ENCODE data around the gene KRT31. TPM values are rescaled to one million over a fixed set of nuclear protein-coding genes. Genes with fewer than 3 reads are reported as not detected.

Gene KRT31
- total RNA-seq: not detected in 2 replicates
- long read RNA-seq: 0 reads

DNA sequence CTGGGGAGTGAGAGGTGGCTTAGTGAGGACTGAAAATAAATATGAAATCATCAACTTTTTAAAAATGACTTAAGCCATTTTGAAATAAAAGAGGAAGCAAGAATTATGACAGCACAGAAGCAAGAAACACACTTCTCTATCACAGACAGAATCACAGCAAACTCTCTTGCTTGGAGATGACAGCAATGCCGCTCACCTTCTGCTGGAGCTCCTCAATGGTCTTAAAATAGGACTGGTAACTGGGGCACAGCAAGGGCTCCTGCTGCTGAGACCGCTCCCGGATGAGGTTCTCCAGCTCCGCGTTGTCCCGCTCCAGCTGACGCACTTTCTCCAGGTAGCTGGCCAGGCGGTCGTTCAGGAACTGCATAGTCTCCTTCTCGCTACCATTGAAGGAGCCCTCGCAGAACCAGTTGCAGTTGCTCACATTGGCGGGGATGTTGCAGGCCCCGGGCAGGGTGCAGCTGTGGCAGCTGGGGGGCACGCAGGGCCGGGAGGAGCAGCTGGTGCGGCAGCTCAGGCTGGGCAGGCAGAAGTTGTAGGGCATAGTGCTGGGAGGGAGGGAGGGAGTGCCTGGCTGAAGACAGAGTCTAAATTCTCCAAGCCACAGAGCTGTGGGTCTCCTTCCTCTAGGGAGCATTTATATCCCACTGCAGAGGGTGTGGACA lies at the start of gene KRT31:
Gene KRT31 (minus strand): TSS at position 613 of the 665 bp plus-strand sequence. CDS start 69 bp downstream, at position 544.
- Mint-ChIP-seq H3K27ac (no peak within 1 kb of the TSS), H3K4me1 (ENCODE audit: low read depth) (no peaks in the 10 kb centered on the region), H3K9me3 (ENCODE audit: low read depth) (no peaks in the 10 kb centered on the region), H3K4me3 (ENCODE audit: low read depth) (no peak within 1 kb of the TSS), H3K27me3 (peaks cover 10% of the 10 kb centered on the region), H3K36me3 (ENCODE audit: insufficient read depth) (no peaks in the 10 kb centered on the region)
- TF ChIP-seq, protein P1, sequence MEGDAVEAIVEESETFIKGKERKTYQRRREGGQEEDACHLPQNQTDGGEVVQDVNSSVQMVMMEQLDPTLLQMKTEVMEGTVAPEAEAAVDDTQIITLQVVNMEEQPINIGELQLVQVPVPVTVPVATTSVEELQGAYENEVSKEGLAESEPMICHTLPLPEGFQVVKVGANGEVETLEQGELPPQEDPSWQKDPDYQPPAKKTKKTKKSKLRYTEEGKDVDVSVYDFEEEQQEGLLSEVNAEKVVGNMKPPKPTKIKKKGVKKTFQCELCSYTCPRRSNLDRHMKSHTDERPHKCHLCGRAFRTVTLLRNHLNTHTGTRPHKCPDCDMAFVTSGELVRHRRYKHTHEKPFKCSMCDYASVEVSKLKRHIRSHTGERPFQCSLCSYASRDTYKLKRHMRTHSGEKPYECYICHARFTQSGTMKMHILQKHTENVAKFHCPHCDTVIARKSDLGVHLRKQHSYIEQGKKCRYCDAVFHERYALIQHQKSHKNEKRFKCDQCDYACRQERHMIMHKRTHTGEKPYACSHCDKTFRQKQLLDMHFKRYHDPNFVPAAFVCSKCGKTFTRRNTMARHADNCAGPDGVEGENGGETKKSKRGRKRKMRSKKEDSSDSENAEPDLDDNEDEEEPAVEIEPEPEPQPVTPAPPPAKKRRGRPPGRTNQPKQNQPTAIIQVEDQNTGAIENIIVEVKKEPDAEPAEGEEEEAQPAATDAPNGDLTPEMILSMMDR (IDR thresholded peaks at IDR 0.05; ENCODE audit: unreplicated experiment): no peak
- no peak for DNase-seq (ENCODE audit: low spot score, unreplicated experiment)

DNA sequence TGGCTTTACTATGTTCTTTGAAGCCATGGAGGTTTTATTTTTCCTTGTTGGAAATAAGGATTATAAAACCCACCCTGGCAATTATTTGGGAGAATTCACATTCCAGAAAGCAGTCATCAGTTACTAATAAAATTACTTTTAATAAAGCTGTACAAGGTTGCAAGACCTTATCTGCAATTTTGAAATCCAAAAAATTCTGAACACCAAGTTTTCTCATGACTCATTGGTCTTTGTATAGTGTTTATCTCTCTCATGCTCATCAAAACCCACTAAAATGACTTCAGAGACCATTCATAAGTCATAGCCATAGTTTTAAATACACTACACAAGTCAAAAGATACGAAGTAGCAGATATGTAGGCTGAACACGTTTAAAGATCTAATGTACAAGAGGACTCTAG lies 49.4 kb upstream of the KRT31 start:
- no peak for DNase-seq (ENCODE audit: low spot score, unreplicated experiment)
- Mint-ChIP-seq H3K27ac (no peak overlapping the region), H3K4me3 (ENCODE audit: low read depth) (no peak overlapping the region), H3K27me3 (peaks cover 19% of the 10 kb centered on the region), H3K4me1 (ENCODE audit: low read depth) (no peaks in the 10 kb centered on the region), H3K36me3 (ENCODE audit: insufficient read depth) (no peaks in the 10 kb centered on the region), H3K9me3 (ENCODE audit: low read depth) (peaks cover 7% of the 10 kb centered on the region)
- TF ChIP-seq, protein P1 (IDR thresholded peaks at IDR 0.05; ENCODE audit: unreplicated experiment): no peak

DNA sequence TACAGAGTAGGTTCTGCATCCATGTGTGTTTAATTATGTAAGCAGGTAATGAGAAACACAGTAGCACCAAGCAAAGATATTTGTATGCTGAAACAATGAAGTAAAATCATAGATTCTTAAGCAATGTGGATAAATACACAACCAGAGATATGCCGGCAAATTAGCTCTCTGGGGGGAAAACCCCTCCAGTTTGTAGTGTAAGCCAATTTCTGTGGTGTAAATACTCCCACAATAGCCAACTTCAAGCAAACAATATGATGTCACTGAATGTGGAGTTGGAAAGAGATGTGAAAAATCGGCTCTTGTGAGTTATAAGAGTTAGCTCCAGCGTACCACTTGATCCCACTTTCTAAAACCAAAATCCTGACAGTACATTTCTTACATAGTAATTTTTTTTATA lies 47.2 kb upstream of the KRT31 start:
- no peak for DNase-seq (ENCODE audit: low spot score, unreplicated experiment)
- TF ChIP-seq, protein P1 (IDR thresholded peaks at IDR 0.05; ENCODE audit: unreplicated experiment): no peak
- H3K9me3 Mint-ChIP-seq (ENCODE audit: low read depth): no peaks in the 10 kb centered on the region
- peaks cover 27% of the 10 kb centered on the region for H3K27me3 Mint-ChIP-seq
- H3K4me1 Mint-ChIP-seq (ENCODE audit: low read depth): no peaks in the 10 kb centered on the region
- H3K27ac Mint-ChIP-seq: no peak overlapping the region
- no peak overlapping the region for H3K4me3 Mint-ChIP-seq (ENCODE audit: low read depth)
- H3K36me3 Mint-ChIP-seq (ENCODE audit: insufficient read depth): no peaks in the 10 kb centered on the region

DNA sequence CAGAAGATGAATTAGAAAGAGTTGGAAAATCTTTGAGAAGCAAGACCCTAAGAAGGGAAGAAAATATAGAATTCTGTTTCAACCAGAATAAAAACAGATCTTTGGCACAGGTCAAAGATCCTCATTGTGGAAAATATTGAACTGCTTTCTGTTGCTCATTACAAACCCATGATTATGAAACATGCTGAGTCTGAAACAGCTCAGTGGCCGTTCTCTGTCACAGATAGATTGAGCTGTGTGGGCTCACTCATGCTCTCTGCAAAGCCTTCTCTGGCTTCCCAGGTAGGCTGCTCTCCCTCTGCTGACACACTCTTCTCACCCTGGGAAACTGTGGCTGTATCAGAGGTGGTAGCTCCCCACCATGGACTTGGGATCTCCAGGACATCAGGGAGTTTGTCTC lies 46.8 kb upstream of the KRT31 start:
- TF ChIP-seq, protein P1 (IDR thresholded peaks at IDR 0.05; ENCODE audit: unreplicated experiment): no peak
- H3K9me3 Mint-ChIP-seq (ENCODE audit: low read depth): no peaks in the 10 kb centered on the region
- no peak for DNase-seq (ENCODE audit: low spot score, unreplicated experiment)
- no peak overlapping the region for H3K27ac Mint-ChIP-seq
- H3K4me3 Mint-ChIP-seq (ENCODE audit: low read depth): no peak overlapping the region
- H3K36me3 Mint-ChIP-seq (ENCODE audit: insufficient read depth): no peaks in the 10 kb centered on the region
- peaks cover 31% of the 10 kb centered on the region for H3K27me3 Mint-ChIP-seq
- no peaks in the 10 kb centered on the region for H3K4me1 Mint-ChIP-seq (ENCODE audit: low read depth)

DNA sequence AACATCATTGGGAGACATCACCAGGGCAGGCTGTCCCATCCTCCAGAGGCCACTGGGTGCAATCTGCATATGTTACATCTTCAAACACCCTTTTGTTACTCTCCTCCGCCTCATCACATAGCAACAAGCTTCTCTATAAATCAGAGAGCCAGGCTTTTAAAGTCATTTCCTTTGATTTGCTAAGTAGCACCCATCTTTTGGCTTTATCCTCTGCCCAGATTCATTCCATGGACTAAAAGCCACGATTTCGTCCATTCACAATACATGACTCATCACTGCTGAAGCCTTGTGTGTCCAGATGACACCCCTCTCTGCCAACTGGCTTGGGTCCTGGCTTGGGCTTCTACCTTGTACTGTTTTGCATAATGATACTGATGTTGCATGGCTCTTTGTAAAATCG lies 45.3 kb upstream of the KRT31 start:
- Mint-ChIP-seq H3K36me3 (ENCODE audit: insufficient read depth) (no peaks in the 10 kb centered on the region), H3K4me1 (ENCODE audit: low read depth) (no peaks in the 10 kb centered on the region), H3K9me3 (ENCODE audit: low read depth) (no peaks in the 10 kb centered on the region), H3K27ac (no peak overlapping the region), H3K4me3 (ENCODE audit: low read depth) (no peak overlapping the region), H3K27me3 (peaks cover 32% of the 10 kb centered on the region)
- TF ChIP-seq, protein P1 (IDR thresholded peaks at IDR 0.05; ENCODE audit: unreplicated experiment): no peak
- no peak for DNase-seq (ENCODE audit: low spot score, unreplicated experiment)
